Chondrocyte (in vitro differentiated cells): ENCODE measurements around the gene BCL6. TPM values are rescaled to one million over a fixed set of nuclear protein-coding genes. Genes with fewer than 3 reads are reported as not detected.
A peak's percentile ranks its signal among the peaks of the same experiment; 100 is the strongest.

ENCODE experiments used
- DNase-seq: peaks from one replicate; pipeline ENCODE4 v3.0.0; 2021; ENCODE audit warnings: mixed read lengths, low spot score
- H3K27ac Mint-ChIP-seq: one replicate; pipeline ENCODE4 v1.8.0; 2021; ENCODE audit warnings: mild to moderate bottlenecking, moderate library complexity, mixed read lengths; ENCODE audit not compliant: unreplicated experiment
- H3K27me3 Mint-ChIP-seq: 2 replicates; pipeline ENCODE4 v1.8.0; 2021; ENCODE audit warnings: low read depth, mixed read lengths
- H3K36me3 Mint-ChIP-seq: 2 replicates; pipeline ENCODE4 v1.8.0; 2021; ENCODE audit warnings: low read depth, mixed read lengths
- H3K4me1 Mint-ChIP-seq: 2 replicates; pipeline ENCODE4 v1.8.0; 2021; ENCODE audit warnings: low read depth, mild to moderate bottlenecking, mixed read lengths
- H3K4me3 Mint-ChIP-seq: one replicate; pipeline ENCODE4 v1.8.0; 2021; ENCODE audit warnings: mild to moderate bottlenecking, moderate library complexity, mixed read lengths; ENCODE audit not compliant: unreplicated experiment
- H3K9me3 Mint-ChIP-seq: 2 replicates; pipeline ENCODE4 v1.8.0; 2021; ENCODE audit warnings: low read depth, mixed read lengths
- total RNA-seq: library from RNA; stranded (reverse); gene quantifications from 3 replicates; pipeline ENCODE4 v1.2.1, GENCODE V29; 2021
- TF ChIP-seq, protein P1 (sequence below): fragments of 200-600 bp; sonication (generic); IDR thresholded peaks from 2 replicates; pipeline ENCODE4 v1.5.0; 2021; ENCODE audit warnings: antibody characterized with exemption, mild to moderate bottlenecking, moderate library complexity

BCL6 gene
- total RNA-seq, 1 donor from 2014 or later: 46.7 TPM

DNA sequence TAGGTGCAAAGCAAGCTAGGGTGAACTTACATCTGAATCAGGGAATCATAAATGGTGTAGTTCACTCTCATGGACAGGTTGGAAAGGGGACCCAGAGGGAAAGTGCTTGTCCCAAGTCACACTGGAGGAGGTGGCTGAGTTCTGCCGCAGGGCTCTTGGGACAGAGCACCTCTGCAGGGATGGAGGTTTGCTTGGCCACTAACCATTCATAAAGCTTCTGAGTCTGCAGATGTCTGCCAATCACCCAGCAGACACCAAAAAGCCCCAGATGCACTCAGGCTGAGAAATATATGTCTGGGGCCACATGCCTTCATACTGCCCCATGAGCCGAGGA lies 25.0 kb downstream of the BCL6 start:
- no peaks in the 10 kb centered on the region for H3K4me1 Mint-ChIP-seq
- TF ChIP-seq, protein P1, sequence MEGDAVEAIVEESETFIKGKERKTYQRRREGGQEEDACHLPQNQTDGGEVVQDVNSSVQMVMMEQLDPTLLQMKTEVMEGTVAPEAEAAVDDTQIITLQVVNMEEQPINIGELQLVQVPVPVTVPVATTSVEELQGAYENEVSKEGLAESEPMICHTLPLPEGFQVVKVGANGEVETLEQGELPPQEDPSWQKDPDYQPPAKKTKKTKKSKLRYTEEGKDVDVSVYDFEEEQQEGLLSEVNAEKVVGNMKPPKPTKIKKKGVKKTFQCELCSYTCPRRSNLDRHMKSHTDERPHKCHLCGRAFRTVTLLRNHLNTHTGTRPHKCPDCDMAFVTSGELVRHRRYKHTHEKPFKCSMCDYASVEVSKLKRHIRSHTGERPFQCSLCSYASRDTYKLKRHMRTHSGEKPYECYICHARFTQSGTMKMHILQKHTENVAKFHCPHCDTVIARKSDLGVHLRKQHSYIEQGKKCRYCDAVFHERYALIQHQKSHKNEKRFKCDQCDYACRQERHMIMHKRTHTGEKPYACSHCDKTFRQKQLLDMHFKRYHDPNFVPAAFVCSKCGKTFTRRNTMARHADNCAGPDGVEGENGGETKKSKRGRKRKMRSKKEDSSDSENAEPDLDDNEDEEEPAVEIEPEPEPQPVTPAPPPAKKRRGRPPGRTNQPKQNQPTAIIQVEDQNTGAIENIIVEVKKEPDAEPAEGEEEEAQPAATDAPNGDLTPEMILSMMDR: no peak
- H3K4me3 Mint-ChIP-seq: no peak overlapping the region
- DNase-seq: no peak
- H3K36me3 Mint-ChIP-seq: peaks cover 34% of the 10 kb centered on the region
- no peak overlapping the region for H3K27ac Mint-ChIP-seq
- H3K27me3 Mint-ChIP-seq: no peaks in the 10 kb centered on the region
- no peaks in the 10 kb centered on the region for H3K9me3 Mint-ChIP-seq

DNA sequence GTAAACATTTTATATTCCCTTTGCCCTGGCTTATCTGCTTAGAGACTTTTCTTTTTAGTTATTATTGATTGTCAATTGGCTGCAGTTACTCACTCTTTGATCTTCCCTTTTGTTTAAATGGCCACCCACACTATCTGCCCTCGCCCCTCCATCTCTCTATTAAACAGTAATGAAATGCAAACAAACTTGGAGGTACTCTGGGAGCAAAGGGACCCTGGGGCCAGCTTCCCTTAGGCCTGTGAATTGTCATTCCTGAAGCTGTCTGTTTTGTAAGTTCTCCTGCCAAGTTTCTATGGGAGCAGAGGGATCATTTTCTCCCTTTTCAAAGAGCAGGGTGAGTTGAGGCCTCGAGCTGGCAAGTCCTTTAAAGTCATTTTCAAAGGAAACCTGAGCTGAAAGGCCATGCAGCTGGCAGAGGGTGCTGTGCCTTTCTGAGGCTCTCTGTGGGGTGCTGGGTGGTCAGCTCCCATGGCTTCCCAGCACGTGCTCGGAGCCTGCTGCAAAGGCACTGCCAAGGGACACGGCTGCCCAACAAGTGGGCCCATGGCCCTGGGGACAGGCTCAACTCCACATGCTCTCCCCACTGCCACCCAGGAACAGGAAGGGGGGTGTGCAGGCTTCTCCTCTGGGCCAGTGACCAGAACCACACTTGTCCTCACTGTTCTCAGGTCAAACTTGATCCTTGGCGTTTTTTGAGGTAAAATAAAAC lies 25.5 kb downstream of the BCL6 start:
- Mint-ChIP-seq H3K4me3 (no peak overlapping the region), H3K36me3 (peaks cover 30% of the 10 kb centered on the region), H3K27ac (no peak overlapping the region), H3K27me3 (no peaks in the 10 kb centered on the region), H3K9me3 (no peaks in the 10 kb centered on the region), H3K4me1 (no peaks in the 10 kb centered on the region)
- no peak for DNase-seq
- TF ChIP-seq, protein P1: no peak

DNA sequence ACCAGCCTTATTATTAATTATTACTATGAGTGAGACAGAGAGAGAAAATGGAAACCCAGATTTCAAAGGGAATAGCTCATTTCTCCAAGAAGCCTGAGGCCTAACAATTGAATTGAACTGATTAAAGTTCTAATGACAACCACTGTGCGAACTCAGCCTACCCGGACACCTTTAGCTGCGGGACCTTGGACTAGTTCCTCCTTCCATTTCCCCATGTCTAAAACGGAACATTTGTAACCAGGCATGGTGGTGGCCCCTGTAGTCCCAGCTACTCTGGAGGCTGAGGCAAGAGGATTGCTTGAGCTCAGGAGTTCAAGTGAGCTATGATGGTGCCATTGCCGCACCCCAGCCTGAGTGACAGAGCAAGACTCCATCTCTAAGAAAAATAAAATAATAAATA lies 26.5 kb downstream of the BCL6 start:
- Mint-ChIP-seq H3K9me3 (no peaks in the 10 kb centered on the region), H3K36me3 (peaks cover 22% of the 10 kb centered on the region), H3K4me3 (no peak overlapping the region), H3K4me1 (no peaks in the 10 kb centered on the region), H3K27me3 (peaks cover 3% of the 10 kb centered on the region), H3K27ac (no peak overlapping the region)
- no peak for DNase-seq
- TF ChIP-seq, protein P1: no peak

DNA sequence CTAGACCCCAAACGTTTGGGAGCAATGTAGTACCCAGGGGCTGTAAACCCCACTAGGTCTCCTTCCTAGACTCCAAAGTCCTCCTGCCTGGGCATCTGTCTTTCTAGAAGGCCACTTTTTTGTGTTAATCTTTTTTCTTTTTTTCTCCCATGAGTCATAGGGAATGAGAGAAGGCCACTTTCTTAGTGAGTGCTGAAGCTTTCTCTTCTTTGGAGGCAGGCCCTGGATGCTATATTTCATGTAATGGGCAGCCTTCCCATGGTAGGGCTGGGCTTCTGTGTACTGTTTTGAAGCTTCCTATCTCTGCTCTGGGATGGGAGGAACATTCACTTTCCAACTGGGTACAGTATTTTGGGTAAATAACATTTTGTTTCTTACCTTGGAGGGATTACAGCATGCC lies 27.7 kb downstream of the BCL6 start:
- no peak overlapping the region for H3K4me3 Mint-ChIP-seq
- peaks cover 16% of the 10 kb centered on the region for H3K36me3 Mint-ChIP-seq
- H3K9me3 Mint-ChIP-seq: no peaks in the 10 kb centered on the region
- H3K27ac Mint-ChIP-seq: no peak overlapping the region
- H3K4me1 Mint-ChIP-seq: no peaks in the 10 kb centered on the region
- no peak for DNase-seq
- TF ChIP-seq, protein P1: no peak
- H3K27me3 Mint-ChIP-seq: peaks cover 3% of the 10 kb centered on the region

DNA sequence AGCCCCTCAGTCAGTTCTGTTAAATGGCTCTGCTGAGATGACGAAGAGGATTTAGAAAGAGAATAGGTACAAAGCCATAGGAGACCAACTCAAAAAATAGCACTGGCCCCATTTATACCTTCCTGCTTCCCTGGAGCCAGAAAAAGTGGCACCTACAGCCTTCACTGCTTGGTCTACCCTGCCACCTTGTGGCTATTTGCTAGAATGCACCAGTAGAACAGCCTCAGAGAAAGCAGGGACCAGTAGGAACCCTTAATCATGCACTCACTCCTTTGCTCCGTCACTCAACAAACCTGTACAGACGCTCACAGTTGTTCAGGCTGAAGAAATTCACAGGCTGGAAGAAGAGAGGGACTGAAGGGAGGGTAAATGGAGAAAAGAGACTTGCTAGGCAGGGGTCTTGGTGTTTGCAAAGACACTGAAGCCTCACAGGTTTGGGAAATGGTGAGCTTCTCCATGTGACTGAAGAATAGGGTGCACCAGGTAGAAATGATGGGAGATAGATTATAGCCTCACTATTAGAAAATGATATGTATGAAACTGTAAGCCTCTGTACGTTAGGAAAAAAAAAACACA lies 30.8 kb downstream of the BCL6 start:
- Mint-ChIP-seq H3K9me3 (no peaks in the 10 kb centered on the region), H3K4me3 (no peak overlapping the region), H3K27me3 (peaks cover 3% of the 10 kb centered on the region), H3K36me3 (no peaks in the 10 kb centered on the region), H3K4me1 (no peaks in the 10 kb centered on the region), H3K27ac (no peak overlapping the region)
- no peak for DNase-seq
- TF ChIP-seq, protein P1: peak; percentile 92
